Astrocyte (in vitro differentiated cells and primary cell): ENCODE measurements around the gene CASKIN2. TPM values are rescaled to one million over a fixed set of nuclear protein-coding genes. Genes with fewer than 3 reads are reported as not detected.

Experiments used
- DNase-seq: peaks from one replicate; pipeline ENCODE4 v3.0.0-alpha.2; 2010; ENCODE audit warnings: low read depth
- FAIRE-seq: peaks from 2 replicates; lab custom pipeline; 2011; peaks lifted over from hg19 to GRCh38; lab: Jason Lieb, UNC
- H2AFZ ChIP-seq: 2 replicates; pipeline ENCODE4 v1.6.0; 2012; ENCODE audit warnings: low read depth, low read length, inconsistent platforms
- H3K27ac ChIP-seq: 2 replicates; pipeline ENCODE4 v1.5.1; 2011; ENCODE audit warnings: low read depth, low read length, inconsistent platforms
- H3K27me3 ChIP-seq: 2 replicates; pipeline ENCODE4 v1.6.0; 2011; ENCODE audit warnings: low read length, inconsistent platforms; ENCODE audit not compliant: insufficient read depth
- H3K36me3 ChIP-seq: 2 replicates; pipeline ENCODE4 v1.5.1; 2011; ENCODE audit warnings: low read length, inconsistent platforms; ENCODE audit not compliant: insufficient read depth
- H3K4me1 ChIP-seq: 2 replicates; pipeline ENCODE4 v1.5.1; 2011; ENCODE audit warnings: low read length, inconsistent platforms; ENCODE audit not compliant: insufficient read depth
- H3K4me2 ChIP-seq: 2 replicates; pipeline ENCODE4 v1.6.0; 2012; ENCODE audit warnings: low read length, inconsistent platforms
- H3K4me3 ChIP-seq: 2 replicates; pipeline ENCODE4 v1.5.1; 2011; ENCODE audit warnings: low read depth, mild to moderate bottlenecking, low read length, inconsistent platforms; ENCODE audit not compliant: insufficient read depth
- H3K79me2 ChIP-seq: 2 replicates; pipeline ENCODE4 v1.6.0; 2012; ENCODE audit warnings: mild to moderate bottlenecking, low read length, inconsistent platforms; ENCODE audit not compliant: insufficient read depth
- H3K9ac ChIP-seq: 2 replicates; pipeline ENCODE4 v1.6.0; 2012; ENCODE audit warnings: mild to moderate bottlenecking, low read length, inconsistent platforms
- H3K9me3 ChIP-seq: 2 replicates; pipeline ENCODE4 v1.5.1; 2012; ENCODE audit warnings: low read depth, mild to moderate bottlenecking, low read length, inconsistent platforms; ENCODE audit not compliant: insufficient read depth
- H4K20me1 ChIP-seq: 2 replicates; pipeline ENCODE4 v1.6.0; 2012; ENCODE audit warnings: low read length, inconsistent platforms; ENCODE audit not compliant: insufficient read depth
- H3K27ac Mint-ChIP-seq: one replicate; pipeline ENCODE4 v1.8.0; 2021; ENCODE audit warnings: mild to moderate bottlenecking, mixed read lengths; ENCODE audit not compliant: unreplicated experiment
- H3K27me3 Mint-ChIP-seq: one replicate; pipeline ENCODE4 v1.8.0; 2021; ENCODE audit warnings: low read depth, mixed read lengths; ENCODE audit not compliant: unreplicated experiment
- H3K36me3 Mint-ChIP-seq: one replicate; pipeline ENCODE4 v1.8.0; 2021; ENCODE audit warnings: low read depth, mixed read lengths; ENCODE audit not compliant: unreplicated experiment
- H3K4me1 Mint-ChIP-seq: one replicate; pipeline ENCODE4 v1.8.0; 2021; ENCODE audit warnings: low read depth, mixed read lengths; ENCODE audit not compliant: unreplicated experiment
- H3K4me3 Mint-ChIP-seq: one replicate; pipeline ENCODE4 v1.8.0; 2021; ENCODE audit warnings: mild to moderate bottlenecking, moderate library complexity, mixed read lengths; ENCODE audit not compliant: unreplicated experiment
- H3K9me3 Mint-ChIP-seq: one replicate; pipeline ENCODE4 v1.8.0; 2021; ENCODE audit warnings: mild to moderate bottlenecking, mixed read lengths; ENCODE audit not compliant: unreplicated experiment
- CTCF ChIP-seq: IDR thresholded peaks from 2 replicates; pipeline ENCODE4 v1.5.1; 2011; ENCODE audit warnings: low read depth, mild to moderate bottlenecking, inconsistent platforms, low read length, moderate library complexity; ENCODE audit not compliant: insufficient read depth
- EZH2 ChIP-seq: IDR thresholded peaks from 2 replicates; pipeline ENCODE4 v1.6.1; 2012; ENCODE audit warnings: mild to moderate bottlenecking, low read length, inconsistent platforms; ENCODE audit not compliant: insufficient read depth
- total RNA-seq: library from RNA; stranded (reverse); gene quantifications from 2 replicates; pipeline ENCODE4 v1.2.1, GENCODE V29; 2021

Gene CASKIN2
- total RNA-seq, 1 donor from 2014 or later = 22.8 TPM

GRCh38 chr17:75518983-75519537, 3.7 kb upstream of the CASKIN2 start:
- Histone ChIP-seq H4K20me1 (peaks cover 30% of the 10 kb centered on the region), H3K27me3 (no peaks in the 10 kb centered on the region), H3K4me2 (no peak overlapping the region), H3K36me3 (no peaks in the 10 kb centered on the region), H3K79me2 (peaks cover 18% of the 10 kb centered on the region), H3K9me3 (no peaks in the 10 kb centered on the region), H3K4me1 (peaks cover 14% of the 10 kb centered on the region), H3K27ac (no peak overlapping the region), H2AFZ (no peak overlapping the region), H3K4me3 (no peak overlapping the region), H3K9ac (no peak overlapping the region)
- no peak overlapping the region for H3K4me3 Mint-ChIP-seq
- peaks cover 8% of the 10 kb centered on the region for H3K4me1 Mint-ChIP-seq
- H3K27ac Mint-ChIP-seq = no peak overlapping the region
- H3K27me3 Mint-ChIP-seq = no peaks in the 10 kb centered on the region
- H3K36me3 Mint-ChIP-seq = peaks cover 11% of the 10 kb centered on the region
- TF ChIP-seq EZH2 = no peak
- TF ChIP-seq CTCF = no peak
- peaks cover 4% of the 10 kb centered on the region for H3K9me3 Mint-ChIP-seq
- no peak for FAIRE-seq
- no peak for DNase-seq

DNA sequence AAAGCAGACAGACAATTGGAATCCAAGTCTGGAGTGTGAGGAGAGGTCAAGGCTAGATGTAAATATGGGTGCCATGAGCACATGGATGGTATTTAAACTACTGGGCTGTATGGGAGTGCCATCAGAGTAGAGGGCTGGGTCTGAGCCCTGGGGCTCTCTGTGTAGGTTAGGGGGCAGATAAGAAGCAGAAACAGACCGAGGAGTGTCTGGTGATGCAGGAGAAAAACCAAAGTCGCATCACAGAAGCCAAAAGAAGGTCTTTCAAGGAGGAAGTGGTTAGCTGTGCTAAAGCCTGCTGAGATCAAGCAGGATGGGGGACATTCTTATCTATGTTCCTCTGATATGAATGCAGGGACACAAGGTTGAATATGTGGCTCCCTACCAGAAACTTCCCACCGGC, 2.9 kb upstream of the CASKIN2 start:
- peaks cover 4% of the 10 kb centered on the region for H3K9me3 Mint-ChIP-seq
- H3K27me3 ChIP-seq = no peaks in the 10 kb centered on the region
- no peak for TF ChIP-seq CTCF
- TF ChIP-seq EZH2 = no peak
- FAIRE-seq (no peak), DNase-seq (no peak)
- no peak overlapping the region for H3K27ac ChIP-seq
- H3K4me1 Mint-ChIP-seq = peaks cover 9% of the 10 kb centered on the region
- H3K4me2 ChIP-seq = peak overlapping the region; percentile 100
- H3K4me3 Mint-ChIP-seq = peak overlapping the region; percentile 87
- peaks cover 9% of the 10 kb centered on the region for H3K36me3 Mint-ChIP-seq
- no peak overlapping the region for H3K9ac ChIP-seq
- H3K9me3 ChIP-seq = no peaks in the 10 kb centered on the region
- no peaks in the 10 kb centered on the region for H3K36me3 ChIP-seq
- no peak overlapping the region for H3K4me3 ChIP-seq
- no peaks in the 10 kb centered on the region for H3K27me3 Mint-ChIP-seq
- peaks cover 31% of the 10 kb centered on the region for H4K20me1 ChIP-seq
- no peak overlapping the region for H3K27ac Mint-ChIP-seq
- peaks cover 23% of the 10 kb centered on the region for H3K4me1 ChIP-seq
- H3K79me2 ChIP-seq = peaks cover 27% of the 10 kb centered on the region
- no peak overlapping the region for H2AFZ ChIP-seq

- no peak overlapping the region for H3K27ac Mint-ChIP-seq
Measured at GRCh38 chr17:75517297-75517865, 2.0 kb upstream of the CASKIN2 start.

More at GRCh38 chr17:75517297-75517865, 2.0 kb upstream of the CASKIN2 start:
- Mint-ChIP-seq H3K4me1 (peaks cover 8% of the 10 kb centered on the region), H3K9me3 (peaks cover 4% of the 10 kb centered on the region), H3K27me3 (no peaks in the 10 kb centered on the region), H3K4me3 (peak overlapping the region; percentile 87), H3K36me3 (peaks cover 11% of the 10 kb centered on the region)
- no peaks in the 10 kb centered on the region for H3K27me3 ChIP-seq
- H3K36me3 ChIP-seq = no peaks in the 10 kb centered on the region
- peaks cover 38% of the 10 kb centered on the region for H4K20me1 ChIP-seq
- FAIRE-seq (no peak), DNase-seq (no peak)
- H3K79me2 ChIP-seq = peaks cover 28% of the 10 kb centered on the region
- H3K4me2 ChIP-seq = peak overlapping the region; percentile 100
- peak overlapping the region; percentile 86 for H2AFZ ChIP-seq
- peaks cover 24% of the 10 kb centered on the region for H3K4me1 ChIP-seq
- H3K9ac ChIP-seq = peak overlapping the region; percentile 70
- no peaks in the 10 kb centered on the region for H3K9me3 ChIP-seq
- no peak for TF ChIP-seq CTCF
- TF ChIP-seq EZH2 = no peak
- H3K27ac ChIP-seq = no peak overlapping the region
- peak overlapping the region; percentile 70 for H3K4me3 ChIP-seq
